Uterus (tissue), 2 donors: ENCODE data around the gene SAMD8.

Experiments used
- POLR2A ChIP-seq, 2 donors: fragments of 450-650 bp; IDR thresholded peaks; one replicate each; pipeline ENCODE4 v1.6.1; 2016; ENCODE audit warnings: antibody characterized with exemption in 2 of 2, mild to moderate bottlenecking in 1 of 2, moderate library complexity in 1 of 2
- TF ChIP-seq, protein P1 (sequence below), 4 experiments: fragments of 200-600 bp in 2 of 4; fragments of 450-650 bp in 2 of 4; sonication (generic) in 2 of 4; IDR thresholded peaks; one replicate each; pipeline ENCODE4 v1.5.1; 2016 to 2019; ENCODE audit warnings: antibody characterized with exemption in 4 of 4, mild to moderate bottlenecking in 2 of 4, moderate library complexity in 1 of 4

DNA sequence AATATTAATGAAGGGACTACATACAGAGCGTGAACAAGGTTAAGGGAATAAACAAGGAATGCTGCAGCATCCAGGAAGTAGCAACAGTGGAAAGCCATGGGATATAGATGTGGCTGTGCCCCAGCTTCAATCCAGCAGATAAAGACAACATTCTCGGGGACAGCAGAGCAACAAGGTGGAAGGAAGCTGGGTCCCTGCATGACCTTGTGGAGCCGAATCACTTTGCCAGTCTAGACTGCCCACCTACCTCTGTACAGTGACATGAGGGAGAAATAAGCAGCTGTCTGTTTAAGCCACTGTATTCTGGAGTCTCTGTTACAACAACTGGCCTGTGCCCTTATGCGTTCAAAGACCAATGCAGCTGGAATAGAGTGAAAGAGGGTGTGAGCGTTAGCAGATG is 30.1 kb upstream of the SAMD8 start:
- TF ChIP-seq POLR2A (IDR thresholded peaks at IDR 0.05), result no peak
- TF ChIP-seq, protein P1, sequence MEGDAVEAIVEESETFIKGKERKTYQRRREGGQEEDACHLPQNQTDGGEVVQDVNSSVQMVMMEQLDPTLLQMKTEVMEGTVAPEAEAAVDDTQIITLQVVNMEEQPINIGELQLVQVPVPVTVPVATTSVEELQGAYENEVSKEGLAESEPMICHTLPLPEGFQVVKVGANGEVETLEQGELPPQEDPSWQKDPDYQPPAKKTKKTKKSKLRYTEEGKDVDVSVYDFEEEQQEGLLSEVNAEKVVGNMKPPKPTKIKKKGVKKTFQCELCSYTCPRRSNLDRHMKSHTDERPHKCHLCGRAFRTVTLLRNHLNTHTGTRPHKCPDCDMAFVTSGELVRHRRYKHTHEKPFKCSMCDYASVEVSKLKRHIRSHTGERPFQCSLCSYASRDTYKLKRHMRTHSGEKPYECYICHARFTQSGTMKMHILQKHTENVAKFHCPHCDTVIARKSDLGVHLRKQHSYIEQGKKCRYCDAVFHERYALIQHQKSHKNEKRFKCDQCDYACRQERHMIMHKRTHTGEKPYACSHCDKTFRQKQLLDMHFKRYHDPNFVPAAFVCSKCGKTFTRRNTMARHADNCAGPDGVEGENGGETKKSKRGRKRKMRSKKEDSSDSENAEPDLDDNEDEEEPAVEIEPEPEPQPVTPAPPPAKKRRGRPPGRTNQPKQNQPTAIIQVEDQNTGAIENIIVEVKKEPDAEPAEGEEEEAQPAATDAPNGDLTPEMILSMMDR (IDR thresholded peaks at IDR 0.05), result no peak
